Measurements from ENCODE around the gene CLTC. TPM values are rescaled to one million over a fixed set of nuclear protein-coding genes. Genes with fewer than 3 reads are reported as not detected.

CLTC gene
- total RNA-seq, 1 experiment from 2014 or later: 283 TPM

DNA sequence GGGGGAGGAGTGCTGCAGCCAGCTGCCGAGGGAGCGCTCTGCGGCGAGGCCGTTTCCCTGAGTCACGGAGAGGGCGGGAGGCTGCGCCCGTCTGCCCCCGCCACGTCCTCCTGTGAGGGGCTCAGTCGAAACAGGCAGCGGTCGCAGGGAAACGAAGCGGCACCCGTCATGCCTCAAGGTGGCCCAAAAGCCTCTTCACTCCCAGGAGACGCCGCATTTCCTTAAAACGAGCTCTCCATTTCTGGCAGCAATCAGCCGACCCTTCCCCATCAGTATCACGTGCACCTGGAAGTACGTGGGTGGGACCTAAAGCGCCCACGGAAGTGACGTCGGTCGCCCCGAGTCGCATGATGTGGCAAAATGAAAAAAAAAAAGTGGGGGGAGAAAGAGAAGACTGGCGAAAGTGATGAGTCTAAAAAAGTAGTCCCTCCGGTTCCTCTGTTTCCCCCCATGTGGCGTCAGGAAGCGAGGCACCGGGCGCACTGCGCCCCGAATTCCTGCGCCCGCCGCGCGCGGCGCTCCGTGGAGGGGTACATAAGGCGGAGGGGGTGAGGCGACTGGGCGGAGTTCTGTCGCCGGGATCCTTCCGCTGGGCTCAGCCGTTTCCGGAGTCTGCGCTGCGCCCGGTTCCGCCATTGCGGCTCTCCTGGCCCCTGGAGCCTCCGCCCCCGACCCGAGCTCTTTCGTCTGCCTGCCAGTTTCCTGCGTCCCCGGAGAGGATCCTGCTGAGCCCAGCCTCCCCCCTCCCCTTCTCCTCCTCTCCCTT is at the start of gene CLTC (continued):
- peak; percentile 64 for TF ChIP-seq FOXK1 (CRISPR knock-in tag; IDR thresholded peaks at IDR 0.05)
- TF ChIP-seq, protein P1, sequence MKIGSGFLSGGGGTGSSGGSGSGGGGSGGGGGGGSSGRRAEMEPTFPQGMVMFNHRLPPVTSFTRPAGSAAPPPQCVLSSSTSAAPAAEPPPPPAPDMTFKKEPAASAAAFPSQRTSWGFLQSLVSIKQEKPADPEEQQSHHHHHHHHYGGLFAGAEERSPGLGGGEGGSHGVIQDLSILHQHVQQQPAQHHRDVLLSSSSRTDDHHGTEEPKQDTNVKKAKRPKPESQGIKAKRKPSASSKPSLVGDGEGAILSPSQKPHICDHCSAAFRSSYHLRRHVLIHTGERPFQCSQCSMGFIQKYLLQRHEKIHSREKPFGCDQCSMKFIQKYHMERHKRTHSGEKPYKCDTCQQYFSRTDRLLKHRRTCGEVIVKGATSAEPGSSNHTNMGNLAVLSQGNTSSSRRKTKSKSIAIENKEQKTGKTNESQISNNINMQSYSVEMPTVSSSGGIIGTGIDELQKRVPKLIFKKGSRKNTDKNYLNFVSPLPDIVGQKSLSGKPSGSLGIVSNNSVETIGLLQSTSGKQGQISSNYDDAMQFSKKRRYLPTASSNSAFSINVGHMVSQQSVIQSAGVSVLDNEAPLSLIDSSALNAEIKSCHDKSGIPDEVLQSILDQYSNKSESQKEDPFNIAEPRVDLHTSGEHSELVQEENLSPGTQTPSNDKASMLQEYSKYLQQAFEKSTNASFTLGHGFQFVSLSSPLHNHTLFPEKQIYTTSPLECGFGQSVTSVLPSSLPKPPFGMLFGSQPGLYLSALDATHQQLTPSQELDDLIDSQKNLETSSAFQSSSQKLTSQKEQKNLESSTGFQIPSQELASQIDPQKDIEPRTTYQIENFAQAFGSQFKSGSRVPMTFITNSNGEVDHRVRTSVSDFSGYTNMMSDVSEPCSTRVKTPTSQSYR (CRISPR knock-in tag; IDR thresholded peaks at IDR 0.05): 0 out of 2 replicates have a peak, but pooled peaks have one; percentile 23
- TF ChIP-seq, protein P2, sequence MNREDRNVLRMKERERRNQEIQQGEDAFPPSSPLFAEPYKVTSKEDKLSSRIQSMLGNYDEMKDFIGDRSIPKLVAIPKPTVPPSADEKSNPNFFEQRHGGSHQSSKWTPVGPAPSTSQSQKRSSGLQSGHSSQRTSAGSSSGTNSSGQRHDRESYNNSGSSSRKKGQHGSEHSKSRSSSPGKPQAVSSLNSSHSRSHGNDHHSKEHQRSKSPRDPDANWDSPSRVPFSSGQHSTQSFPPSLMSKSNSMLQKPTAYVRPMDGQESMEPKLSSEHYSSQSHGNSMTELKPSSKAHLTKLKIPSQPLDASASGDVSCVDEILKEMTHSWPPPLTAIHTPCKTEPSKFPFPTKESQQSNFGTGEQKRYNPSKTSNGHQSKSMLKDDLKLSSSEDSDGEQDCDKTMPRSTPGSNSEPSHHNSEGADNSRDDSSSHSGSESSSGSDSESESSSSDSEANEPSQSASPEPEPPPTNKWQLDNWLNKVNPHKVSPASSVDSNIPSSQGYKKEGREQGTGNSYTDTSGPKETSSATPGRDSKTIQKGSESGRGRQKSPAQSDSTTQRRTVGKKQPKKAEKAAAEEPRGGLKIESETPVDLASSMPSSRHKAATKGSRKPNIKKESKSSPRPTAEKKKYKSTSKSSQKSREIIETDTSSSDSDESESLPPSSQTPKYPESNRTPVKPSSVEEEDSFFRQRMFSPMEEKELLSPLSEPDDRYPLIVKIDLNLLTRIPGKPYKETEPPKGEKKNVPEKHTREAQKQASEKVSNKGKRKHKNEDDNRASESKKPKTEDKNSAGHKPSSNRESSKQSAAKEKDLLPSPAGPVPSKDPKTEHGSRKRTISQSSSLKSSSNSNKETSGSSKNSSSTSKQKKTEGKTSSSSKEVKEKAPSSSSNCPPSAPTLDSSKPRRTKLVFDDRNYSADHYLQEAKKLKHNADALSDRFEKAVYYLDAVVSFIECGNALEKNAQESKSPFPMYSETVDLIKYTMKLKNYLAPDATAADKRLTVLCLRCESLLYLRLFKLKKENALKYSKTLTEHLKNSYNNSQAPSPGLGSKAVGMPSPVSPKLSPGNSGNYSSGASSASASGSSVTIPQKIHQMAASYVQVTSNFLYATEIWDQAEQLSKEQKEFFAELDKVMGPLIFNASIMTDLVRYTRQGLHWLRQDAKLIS (CRISPR knock-in tag; IDR thresholded peaks at IDR 0.05; ENCODE audit: borderline replicate concordance): no peak
- no peak for TF ChIP-seq ZMAT4 (CRISPR knock-in tag; IDR thresholded peaks at IDR 0.05)
- TF ChIP-seq HMGXB4 (CRISPR knock-in tag; IDR thresholded peaks at IDR 0.05): peak; percentile 72; the same call in 1 of the 2 replicates
- TF ChIP-seq ELF4 (CRISPR knock-in tag; IDR thresholded peaks at IDR 0.05; ENCODE audit: low read depth): no peak
- 0 out of 2 replicates have a peak, but pooled peaks have one; percentile 25 for TF ChIP-seq TEAD4 (CRISPR knock-in tag; IDR thresholded peaks at IDR 0.05)
- no peak for TF ChIP-seq NR2C2 (CRISPR knock-in tag; IDR thresholded peaks at IDR 0.05)
- 0 out of 2 replicates have a peak, but pooled peaks have one; percentile 20 for TF ChIP-seq TEAD1 (CRISPR knock-in tag; IDR thresholded peaks at IDR 0.05)
- TF ChIP-seq ZNF532 (CRISPR knock-in tag; IDR thresholded peaks at IDR 0.05; ENCODE audit: borderline replicate concordance): peak; percentile 71; the same call in 1 of the 2 replicates
- TF ChIP-seq, protein P3, sequence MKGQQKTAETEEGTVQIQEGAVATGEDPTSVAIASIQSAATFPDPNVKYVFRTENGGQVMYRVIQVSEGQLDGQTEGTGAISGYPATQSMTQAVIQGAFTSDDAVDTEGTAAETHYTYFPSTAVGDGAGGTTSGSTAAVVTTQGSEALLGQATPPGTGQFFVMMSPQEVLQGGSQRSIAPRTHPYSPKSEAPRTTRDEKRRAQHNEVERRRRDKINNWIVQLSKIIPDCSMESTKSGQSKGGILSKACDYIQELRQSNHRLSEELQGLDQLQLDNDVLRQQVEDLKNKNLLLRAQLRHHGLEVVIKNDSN (CRISPR knock-in tag; IDR thresholded peaks at IDR 0.05): peak; percentile 90
- TF ChIP-seq, protein P4, sequence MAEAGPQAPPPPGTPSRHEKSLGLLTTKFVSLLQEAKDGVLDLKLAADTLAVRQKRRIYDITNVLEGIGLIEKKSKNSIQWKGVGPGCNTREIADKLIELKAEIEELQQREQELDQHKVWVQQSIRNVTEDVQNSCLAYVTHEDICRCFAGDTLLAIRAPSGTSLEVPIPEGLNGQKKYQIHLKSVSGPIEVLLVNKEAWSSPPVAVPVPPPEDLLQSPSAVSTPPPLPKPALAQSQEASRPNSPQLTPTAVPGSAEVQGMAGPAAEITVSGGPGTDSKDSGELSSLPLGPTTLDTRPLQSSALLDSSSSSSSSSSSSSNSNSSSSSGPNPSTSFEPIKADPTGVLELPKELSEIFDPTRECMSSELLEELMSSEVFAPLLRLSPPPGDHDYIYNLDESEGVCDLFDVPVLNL (CRISPR knock-in tag; IDR thresholded peaks at IDR 0.05; ENCODE audit: borderline replicate concordance, low read depth): 0 out of 2 replicates have a peak, but pooled peaks have one; percentile 40
- no peak for TF ChIP-seq ESRRA (CRISPR knock-in tag; IDR thresholded peaks at IDR 0.05; ENCODE audit: borderline replicate concordance)
- TF ChIP-seq IRF1 (CRISPR knock-in tag; IDR thresholded peaks at IDR 0.05): no peak
- TF ChIP-seq CREM (CRISPR knock-in tag; IDR thresholded peaks at IDR 0.05): peak; percentile 91
- TF ChIP-seq ZNF121 (CRISPR knock-in tag; IDR thresholded peaks at IDR 0.05): no peak
- TF ChIP-seq ATF1 (CRISPR knock-in tag; IDR thresholded peaks at IDR 0.05): no peak
- no peak; the same call in 1 of the 2 replicates for TF ChIP-seq ZNF423 (CRISPR knock-in tag; IDR thresholded peaks at IDR 0.05)
- peak; percentile 92 for TF ChIP-seq USF2 (CRISPR knock-in tag; IDR thresholded peaks at IDR 0.05)
- TF ChIP-seq TP53 (CRISPR knock-in tag; IDR thresholded peaks at IDR 0.05): no peak
- peak; percentile 80 for TF ChIP-seq SMAD4 (CRISPR knock-in tag; IDR thresholded peaks at IDR 0.05)

Data from WTC11 (cell line).